HEK293 (cell line): ENCODE measurements around the gene FRMD8.
A peak's percentile ranks its signal among the peaks of the same experiment; 100 is the strongest.

ENCODE experiments used
- KLF9 ChIP-seq: fragments of 450-650 bp; formaldehyde crosslinking; IDR thresholded peaks from 2 replicates; pipeline ENCODE4 v1.5.1; 2016; ENCODE audit warnings: missing biosample characterization, missing genetic modification characterization, low read depth
- PRDM1 ChIP-seq: fragments of 450-650 bp; formaldehyde crosslinking; IDR thresholded peaks from 2 replicates; pipeline ENCODE4; 2016; ENCODE audit warnings: missing biosample characterization, missing genetic modification characterization
- REPIN1 ChIP-seq: fragments of 450-650 bp; formaldehyde crosslinking; IDR thresholded peaks from 2 replicates; pipeline ENCODE4 v1.5.1; 2017; ENCODE audit warnings: missing biosample characterization, missing genetic modification characterization, low read depth
- ZBTB21 ChIP-seq: fragments of 450-650 bp; formaldehyde crosslinking; IDR thresholded peaks from 2 replicates; pipeline ENCODE4 v1.5.1; 2017; ENCODE audit warnings: missing biosample characterization, missing genetic modification characterization
- ZNF10 ChIP-seq: fragments of 450-650 bp; formaldehyde crosslinking; IDR thresholded peaks from 2 replicates; pipeline ENCODE4 v1.5.1; 2017; ENCODE audit warnings: missing biosample characterization, missing genetic modification characterization
- ZNF184 ChIP-seq: fragments of 450-650 bp; IDR thresholded peaks from 2 replicates; pipeline ENCODE4 v1.5.1; 2018; ENCODE audit warnings: missing biosample characterization, mild to moderate bottlenecking, missing genetic modification characterization
- ZNF394 ChIP-seq: fragments of 450-650 bp; formaldehyde crosslinking; IDR thresholded peaks from 2 replicates; pipeline ENCODE4 v1.5.1; 2016; ENCODE audit warnings: missing biosample characterization, missing genetic modification characterization, mild to moderate bottlenecking, moderate library complexity, borderline replicate concordance
- ZNF404 ChIP-seq: fragments of 450-650 bp; formaldehyde crosslinking; IDR thresholded peaks from 2 replicates; pipeline ENCODE4 v1.5.1; 2017; ENCODE audit warnings: missing biosample characterization, missing genetic modification characterization
- ZNF473 ChIP-seq: fragments of 450-650 bp; formaldehyde crosslinking; IDR thresholded peaks from 2 replicates; pipeline ENCODE4 v1.5.1; 2017; ENCODE audit warnings: missing biosample characterization, missing genetic modification characterization
- ZNF510 ChIP-seq: fragments of 450-650 bp; formaldehyde crosslinking; IDR thresholded peaks from 2 replicates; pipeline ENCODE4 v1.5.1; 2018; ENCODE audit warnings: mild to moderate bottlenecking, missing genetic modification characterization, missing biosample characterization; ENCODE audit not compliant: insufficient replicate concordance
- ZNF610 ChIP-seq: fragments of 450-650 bp; formaldehyde crosslinking; IDR thresholded peaks from 2 replicates; pipeline ENCODE4 v1.5.1; 2016; ENCODE audit warnings: missing biosample characterization, missing genetic modification characterization, borderline replicate concordance
- ZNF623 ChIP-seq: fragments of 450-650 bp; formaldehyde crosslinking; IDR thresholded peaks from 2 replicates; pipeline ENCODE4 v1.5.1; 2016; ENCODE audit warnings: missing biosample characterization, missing genetic modification characterization
- ZNF76 ChIP-seq: fragments of 450-650 bp; formaldehyde crosslinking; IDR thresholded peaks from 2 replicates; pipeline ENCODE4; 2016; ENCODE audit warnings: low read depth, missing biosample characterization, missing genetic modification characterization, borderline replicate concordance
- ZNF768 ChIP-seq: fragments of 450-650 bp; formaldehyde crosslinking; IDR thresholded peaks from 2 replicates; pipeline ENCODE4 v1.5.1; 2018; ENCODE audit warnings: missing biosample characterization, mild to moderate bottlenecking, missing genetic modification characterization
- ZNF776 ChIP-seq: fragments of 450-650 bp; formaldehyde crosslinking; IDR thresholded peaks from 2 replicates; pipeline ENCODE4 v1.5.0; 2017; ENCODE audit warnings: missing biosample characterization, missing genetic modification characterization, borderline replicate concordance
- ZNF843 ChIP-seq: fragments of 450-650 bp; formaldehyde crosslinking; IDR thresholded peaks from 2 replicates; pipeline ENCODE4 v1.5.1; 2016; ENCODE audit warnings: missing biosample characterization, missing genetic modification characterization
- ZXDB ChIP-seq: fragments of 450-650 bp; formaldehyde crosslinking; IDR thresholded peaks from 2 replicates; pipeline ENCODE4 v1.5.1; 2016; ENCODE audit warnings: missing biosample characterization, missing genetic modification characterization
- TF ChIP-seq, protein P1 (sequence below): fragments of 450-650 bp; formaldehyde crosslinking; IDR thresholded peaks from 2 replicates; pipeline ENCODE4 v1.5.1; 2016; ENCODE audit warnings: missing biosample characterization, missing genetic modification characterization, low read depth
- TF ChIP-seq, protein P2 (sequence below): fragments of 450-650 bp; IDR thresholded peaks from 2 replicates; pipeline ENCODE4 v1.5.1; 2018; ENCODE audit warnings: missing biosample characterization, mild to moderate bottlenecking, missing genetic modification characterization
- TF ChIP-seq, protein P3 (sequence below): sonication (generic); formaldehyde crosslinking; IDR thresholded peaks from 2 replicates; pipeline ENCODE4 v1.8.1; 2022; ENCODE audit warnings: mild to moderate bottlenecking, moderate library complexity, missing genetic modification reagents
- TF ChIP-seq, protein P4 (sequence below): fragments of 450-650 bp; formaldehyde crosslinking; IDR thresholded peaks from 2 replicates; pipeline ENCODE4 v1.5.1; 2016; ENCODE audit warnings: missing biosample characterization, missing genetic modification characterization
- TF ChIP-seq, protein P5 (sequence below): fragments of 450-650 bp; formaldehyde crosslinking; IDR thresholded peaks from 2 replicates; pipeline ENCODE4 v1.5.1; 2016; ENCODE audit warnings: missing biosample characterization, missing genetic modification characterization
- TF ChIP-seq, protein P6 (sequence below): fragments of 450-650 bp; formaldehyde crosslinking; IDR thresholded peaks from 2 replicates; pipeline ENCODE4 v1.5.0; 2017; ENCODE audit warnings: missing biosample characterization, missing genetic modification characterization, borderline replicate concordance
- TF ChIP-seq, protein P7 (sequence below): fragments of 450-650 bp; formaldehyde crosslinking; IDR thresholded peaks from 2 replicates; pipeline ENCODE4 v1.5.1; 2017; ENCODE audit warnings: missing biosample characterization, mild to moderate bottlenecking, missing genetic modification characterization, moderate library complexity

Gene FRMD8

DNA sequence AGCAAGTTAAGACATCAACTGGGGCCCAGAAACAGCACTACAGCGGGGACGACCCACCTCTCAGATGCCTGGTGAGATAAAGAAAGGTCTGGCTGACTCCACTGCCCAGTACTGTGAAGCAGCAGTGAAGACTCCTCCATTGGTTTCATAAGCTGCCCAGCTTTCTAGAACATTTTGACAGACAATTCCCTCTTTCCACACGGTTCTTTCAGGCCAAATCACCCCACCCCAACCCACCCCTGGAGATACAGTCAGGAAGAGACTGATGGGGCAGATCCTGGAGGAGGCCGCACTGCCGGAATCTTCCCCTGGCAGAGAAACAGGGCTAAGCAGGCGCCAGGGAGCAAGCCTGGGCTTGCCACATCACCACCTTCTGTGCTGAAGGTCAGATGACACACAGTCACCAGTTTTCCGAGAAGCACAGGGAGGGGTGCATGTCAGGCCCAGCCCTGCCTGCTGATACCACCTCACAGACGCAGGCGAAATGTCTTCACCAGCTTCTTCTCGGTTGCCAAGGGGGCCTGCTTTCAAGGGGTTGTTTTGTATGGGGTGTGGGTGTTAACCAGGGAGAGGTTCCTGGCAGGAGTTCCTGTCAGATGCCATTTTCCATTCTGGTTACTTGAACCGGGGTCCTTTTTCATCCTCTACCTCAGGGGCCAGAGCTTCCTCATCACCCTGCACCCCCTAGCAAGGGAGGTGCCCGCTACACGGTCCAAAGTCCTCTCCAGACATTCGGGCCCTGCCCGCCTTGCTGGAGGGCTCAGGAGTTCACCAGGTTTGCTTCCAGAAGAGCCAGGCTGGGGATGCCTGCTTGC lies 34.7 kb downstream of the FRMD8 start (continued):
- TF ChIP-seq, protein P1, sequence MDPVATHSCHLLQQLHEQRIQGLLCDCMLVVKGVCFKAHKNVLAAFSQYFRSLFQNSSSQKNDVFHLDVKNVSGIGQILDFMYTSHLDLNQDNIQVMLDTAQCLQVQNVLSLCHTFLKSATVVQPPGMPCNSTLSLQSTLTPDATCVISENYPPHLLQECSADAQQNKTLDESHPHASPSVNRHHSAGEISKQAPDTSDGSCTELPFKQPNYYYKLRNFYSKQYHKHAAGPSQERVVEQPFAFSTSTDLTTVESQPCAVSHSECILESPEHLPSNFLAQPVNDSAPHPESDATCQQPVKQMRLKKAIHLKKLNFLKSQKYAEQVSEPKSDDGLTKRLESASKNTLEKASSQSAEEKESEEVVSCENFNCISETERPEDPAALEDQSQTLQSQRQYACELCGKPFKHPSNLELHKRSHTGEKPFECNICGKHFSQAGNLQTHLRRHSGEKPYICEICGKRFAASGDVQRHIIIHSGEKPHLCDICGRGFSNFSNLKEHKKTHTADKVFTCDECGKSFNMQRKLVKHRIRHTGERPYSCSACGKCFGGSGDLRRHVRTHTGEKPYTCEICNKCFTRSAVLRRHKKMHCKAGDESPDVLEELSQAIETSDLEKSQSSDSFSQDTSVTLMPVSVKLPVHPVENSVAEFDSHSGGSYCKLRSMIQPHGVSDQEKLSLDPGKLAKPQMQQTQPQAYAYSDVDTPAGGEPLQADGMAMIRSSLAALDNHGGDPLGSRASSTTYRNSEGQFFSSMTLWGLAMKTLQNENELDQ: no peak
- peak; percentile 69; the same call in 1 of the 2 replicates for TF ChIP-seq ZNF394 (tag by site-specific recombination)
- peak; percentile 41; the same call in 1 of the 2 replicates for TF ChIP-seq KLF9 (tag by site-specific recombination)
- TF ChIP-seq, protein P2, sequence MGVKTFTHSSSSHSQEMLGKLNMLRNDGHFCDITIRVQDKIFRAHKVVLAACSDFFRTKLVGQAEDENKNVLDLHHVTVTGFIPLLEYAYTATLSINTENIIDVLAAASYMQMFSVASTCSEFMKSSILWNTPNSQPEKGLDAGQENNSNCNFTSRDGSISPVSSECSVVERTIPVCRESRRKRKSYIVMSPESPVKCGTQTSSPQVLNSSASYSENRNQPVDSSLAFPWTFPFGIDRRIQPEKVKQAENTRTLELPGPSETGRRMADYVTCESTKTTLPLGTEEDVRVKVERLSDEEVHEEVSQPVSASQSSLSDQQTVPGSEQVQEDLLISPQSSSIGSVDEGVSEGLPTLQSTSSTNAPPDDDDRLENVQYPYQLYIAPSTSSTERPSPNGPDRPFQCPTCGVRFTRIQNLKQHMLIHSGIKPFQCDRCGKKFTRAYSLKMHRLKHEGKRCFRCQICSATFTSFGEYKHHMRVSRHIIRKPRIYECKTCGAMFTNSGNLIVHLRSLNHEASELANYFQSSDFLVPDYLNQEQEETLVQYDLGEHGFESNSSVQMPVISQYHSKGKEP (tag by site-specific recombination): peak; percentile 47
- no peak for TF ChIP-seq ZNF184
- TF ChIP-seq PRDM1 (tag by site-specific recombination): no peak
- TF ChIP-seq, protein P3, sequence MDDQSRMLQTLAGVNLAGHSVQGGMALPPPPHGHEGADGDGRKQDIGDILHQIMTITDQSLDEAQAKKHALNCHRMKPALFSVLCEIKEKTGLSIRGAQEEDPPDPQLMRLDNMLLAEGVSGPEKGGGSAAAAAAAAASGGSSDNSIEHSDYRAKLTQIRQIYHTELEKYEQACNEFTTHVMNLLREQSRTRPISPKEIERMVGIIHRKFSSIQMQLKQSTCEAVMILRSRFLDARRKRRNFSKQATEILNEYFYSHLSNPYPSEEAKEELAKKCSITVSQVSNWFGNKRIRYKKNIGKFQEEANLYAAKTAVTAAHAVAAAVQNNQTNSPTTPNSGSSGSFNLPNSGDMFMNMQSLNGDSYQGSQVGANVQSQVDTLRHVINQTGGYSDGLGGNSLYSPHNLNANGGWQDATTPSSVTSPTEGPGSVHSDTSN (CRISPR knock-in tag): no peak
- TF ChIP-seq ZNF843 (tag by site-specific recombination): 0 out of 2 replicates have a peak, but pooled peaks have one; percentile 18
- TF ChIP-seq ZNF768 (tag by site-specific recombination): no peak
- no peak for TF ChIP-seq REPIN1 (tag by site-specific recombination)
- TF ChIP-seq ZXDB: peak; percentile 72
- TF ChIP-seq ZNF623: no peak
- peak; percentile 58; the same call in 1 of the 2 replicates for TF ChIP-seq ZNF76 (tag by site-specific recombination)
- TF ChIP-seq ZNF776 (tag by site-specific recombination): no peak
- no peak for TF ChIP-seq ZNF510 (tag by site-specific recombination)
- TF ChIP-seq, protein P4, sequence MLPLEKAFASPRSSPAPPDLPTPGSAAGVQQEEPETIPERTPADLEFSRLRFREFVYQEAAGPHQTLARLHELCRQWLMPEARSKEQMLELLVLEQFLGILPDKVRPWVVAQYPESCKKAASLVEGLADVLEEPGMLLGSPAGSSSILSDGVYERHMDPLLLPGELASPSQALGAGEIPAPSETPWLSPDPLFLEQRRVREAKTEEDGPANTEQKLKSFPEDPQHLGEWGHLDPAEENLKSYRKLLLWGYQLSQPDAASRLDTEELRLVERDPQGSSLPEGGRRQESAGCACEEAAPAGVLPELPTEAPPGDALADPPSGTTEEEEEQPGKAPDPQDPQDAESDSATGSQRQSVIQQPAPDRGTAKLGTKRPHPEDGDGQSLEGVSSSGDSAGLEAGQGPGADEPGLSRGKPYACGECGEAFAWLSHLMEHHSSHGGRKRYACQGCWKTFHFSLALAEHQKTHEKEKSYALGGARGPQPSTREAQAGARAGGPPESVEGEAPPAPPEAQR (tag by site-specific recombination): no peak
- no peak for TF ChIP-seq ZNF404 (tag by site-specific recombination)
- TF ChIP-seq, protein P5, sequence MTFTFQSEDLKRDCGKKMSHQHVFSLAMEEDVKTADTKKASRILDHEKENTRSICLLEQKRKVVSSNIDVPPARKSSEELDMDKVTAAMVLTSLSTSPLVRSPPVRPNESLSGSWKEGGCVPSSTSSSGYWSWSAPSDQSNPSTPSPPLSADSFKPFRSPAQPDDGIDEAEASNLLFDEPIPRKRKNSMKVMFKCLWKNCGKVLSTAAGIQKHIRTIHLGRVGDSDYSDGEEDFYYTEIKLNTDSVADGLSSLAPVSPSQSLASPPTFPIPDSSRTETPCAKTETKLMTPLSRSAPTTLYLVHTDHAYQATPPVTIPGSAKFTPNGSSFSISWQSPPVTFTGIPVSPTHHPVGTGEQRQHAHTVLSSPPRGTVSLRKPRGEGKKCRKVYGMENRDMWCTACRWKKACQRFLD (tag by site-specific recombination): no peak
- TF ChIP-seq ZNF473 (tag by site-specific recombination): no peak
- TF ChIP-seq, protein P6, sequence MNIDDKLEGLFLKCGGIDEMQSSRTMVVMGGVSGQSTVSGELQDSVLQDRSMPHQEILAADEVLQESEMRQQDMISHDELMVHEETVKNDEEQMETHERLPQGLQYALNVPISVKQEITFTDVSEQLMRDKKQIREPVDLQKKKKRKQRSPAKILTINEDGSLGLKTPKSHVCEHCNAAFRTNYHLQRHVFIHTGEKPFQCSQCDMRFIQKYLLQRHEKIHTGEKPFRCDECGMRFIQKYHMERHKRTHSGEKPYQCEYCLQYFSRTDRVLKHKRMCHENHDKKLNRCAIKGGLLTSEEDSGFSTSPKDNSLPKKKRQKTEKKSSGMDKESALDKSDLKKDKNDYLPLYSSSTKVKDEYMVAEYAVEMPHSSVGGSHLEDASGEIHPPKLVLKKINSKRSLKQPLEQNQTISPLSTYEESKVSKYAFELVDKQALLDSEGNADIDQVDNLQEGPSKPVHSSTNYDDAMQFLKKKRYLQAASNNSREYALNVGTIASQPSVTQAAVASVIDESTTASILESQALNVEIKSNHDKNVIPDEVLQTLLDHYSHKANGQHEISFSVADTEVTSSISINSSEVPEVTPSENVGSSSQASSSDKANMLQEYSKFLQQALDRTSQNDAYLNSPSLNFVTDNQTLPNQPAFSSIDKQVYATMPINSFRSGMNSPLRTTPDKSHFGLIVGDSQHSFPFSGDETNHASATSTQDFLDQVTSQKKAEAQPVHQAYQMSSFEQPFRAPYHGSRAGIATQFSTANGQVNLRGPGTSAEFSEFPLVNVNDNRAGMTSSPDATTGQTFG: no peak
- TF ChIP-seq ZNF10 (tag by site-specific recombination): peak; percentile 87
- no peak for TF ChIP-seq ZNF610 (tag by site-specific recombination)
- TF ChIP-seq ZBTB21 (tag by site-specific recombination): peak; percentile 56; the same call in 1 of the 2 replicates
- TF ChIP-seq, protein P7, sequence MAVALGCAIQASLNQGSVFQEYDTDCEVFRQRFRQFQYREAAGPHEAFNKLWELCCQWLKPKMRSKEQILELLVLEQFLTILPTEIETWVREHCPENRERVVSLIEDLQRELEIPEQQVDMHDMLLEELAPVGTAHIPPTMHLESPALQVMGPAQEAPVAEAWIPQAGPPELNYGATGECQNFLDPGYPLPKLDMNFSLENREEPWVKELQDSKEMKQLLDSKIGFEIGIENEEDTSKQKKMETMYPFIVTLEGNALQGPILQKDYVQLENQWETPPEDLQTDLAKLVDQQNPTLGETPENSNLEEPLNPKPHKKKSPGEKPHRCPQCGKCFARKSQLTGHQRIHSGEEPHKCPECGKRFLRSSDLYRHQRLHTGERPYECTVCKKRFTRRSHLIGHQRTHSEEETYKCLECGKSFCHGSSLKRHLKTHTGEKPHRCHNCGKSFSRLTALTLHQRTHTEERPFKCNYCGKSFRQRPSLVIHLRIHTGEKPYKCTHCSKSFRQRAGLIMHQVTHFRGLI (tag by site-specific recombination): no peak
